GM08714 (cell line): ENCODE data around the gene SLC29A4.
"Not testable (repeated sequence)": the region's sequence is repeated elsewhere in the genome, so short reads cannot be mapped to it uniquely, and the experiment has no call there.

Experiments used
- H3K4me3 ChIP-seq: fragments of 200-500 bp; sonication (Bioruptor generic); 2 replicates; pipeline ENCODE4 v1.5.1; 2014; ENCODE audit warnings: mild to moderate bottlenecking, low read length, inconsistent platforms
- ZNF274 ChIP-seq: IDR thresholded peaks from 2 replicates; pipeline ENCODE4 v1.6.1; 2012; ENCODE audit warnings: mild to moderate bottlenecking, low read depth, low read length

Gene SLC29A4

GRCh38 chr7:5302577-5302976, 19.8 kb downstream of the SLC29A4 start:
- no peak overlapping the region for H3K4me3 ChIP-seq
- TF ChIP-seq ZNF274 = no peak

GRCh38 chr7:5303061-5303460, 20.3 kb downstream of the SLC29A4 start:
- no peak for TF ChIP-seq ZNF274
- no peak overlapping the region for H3K4me3 ChIP-seq

- no peak overlapping the region for H3K4me3 ChIP-seq
- TF ChIP-seq ZNF274 = no peak
Observed at GRCh38 chr7:5303591-5304505, 21.1 kb downstream of the SLC29A4 start.

- H3K4me3 ChIP-seq = not testable (repeated sequence)
Observed at GRCh38 chr7:5305050-5305449, 22.3 kb downstream of the SLC29A4 start.

- not testable (repeated sequence) for H3K4me3 ChIP-seq
Observed at GRCh38 chr7:5307221-5308142, 24.7 kb downstream of the SLC29A4 start.

GRCh38 chr7:5309146-5309545, 26.4 kb downstream of the SLC29A4 start:
- no peak for TF ChIP-seq ZNF274
- no peak overlapping the region for H3K4me3 ChIP-seq

- no peak overlapping the region for H3K4me3 ChIP-seq
- TF ChIP-seq ZNF274 = no peak
Observed at GRCh38 chr7:5310822-5311405, 28.2 kb downstream of the SLC29A4 start.

GRCh38 chr7:5312276-5313070, 29.7 kb downstream of the SLC29A4 start:
- H3K4me3 ChIP-seq = not testable (repeated sequence)

GRCh38 chr7:5313076-5313885, 30.5 kb downstream of the SLC29A4 start:
- H3K4me3 ChIP-seq = not testable (repeated sequence)

GRCh38 chr7:5314864-5315263, 32.1 kb downstream of the SLC29A4 start:
- TF ChIP-seq ZNF274 = no peak
- no peak overlapping the region for H3K4me3 ChIP-seq

GRCh38 chr7:5315761-5316160, 33.0 kb downstream of the SLC29A4 start:
- H3K4me3 ChIP-seq = no peak overlapping the region
- TF ChIP-seq ZNF274 = no peak

GRCh38 chr7:5318613-5319012, 35.9 kb downstream of the SLC29A4 start:
- not testable (repeated sequence) for H3K4me3 ChIP-seq

- no peak overlapping the region for H3K4me3 ChIP-seq
- no peak for TF ChIP-seq ZNF274
Observed at GRCh38 chr7:5320391-5320790, 37.6 kb downstream of the SLC29A4 start.
